Activated gamma-delta T cell treated with anti-CD3 and anti-CD28 coated beads, Interleukin-2, amount 50 U/mL, for 16 hours (primary cell): ENCODE measurements around the gene LSM12.
A peak's percentile ranks its signal among the peaks of the same experiment; 100 is the strongest.
"Not testable (repeated sequence)": the region's sequence is repeated elsewhere in the genome, so short reads cannot be mapped to it uniquely, and the experiment has no call there.

Experiments used
- DNase-seq: peaks from one replicate; pipeline ENCODE4 v3.0.0-alpha.2; 2020; ENCODE audit warnings: low read depth

LSM12 gene

DNA sequence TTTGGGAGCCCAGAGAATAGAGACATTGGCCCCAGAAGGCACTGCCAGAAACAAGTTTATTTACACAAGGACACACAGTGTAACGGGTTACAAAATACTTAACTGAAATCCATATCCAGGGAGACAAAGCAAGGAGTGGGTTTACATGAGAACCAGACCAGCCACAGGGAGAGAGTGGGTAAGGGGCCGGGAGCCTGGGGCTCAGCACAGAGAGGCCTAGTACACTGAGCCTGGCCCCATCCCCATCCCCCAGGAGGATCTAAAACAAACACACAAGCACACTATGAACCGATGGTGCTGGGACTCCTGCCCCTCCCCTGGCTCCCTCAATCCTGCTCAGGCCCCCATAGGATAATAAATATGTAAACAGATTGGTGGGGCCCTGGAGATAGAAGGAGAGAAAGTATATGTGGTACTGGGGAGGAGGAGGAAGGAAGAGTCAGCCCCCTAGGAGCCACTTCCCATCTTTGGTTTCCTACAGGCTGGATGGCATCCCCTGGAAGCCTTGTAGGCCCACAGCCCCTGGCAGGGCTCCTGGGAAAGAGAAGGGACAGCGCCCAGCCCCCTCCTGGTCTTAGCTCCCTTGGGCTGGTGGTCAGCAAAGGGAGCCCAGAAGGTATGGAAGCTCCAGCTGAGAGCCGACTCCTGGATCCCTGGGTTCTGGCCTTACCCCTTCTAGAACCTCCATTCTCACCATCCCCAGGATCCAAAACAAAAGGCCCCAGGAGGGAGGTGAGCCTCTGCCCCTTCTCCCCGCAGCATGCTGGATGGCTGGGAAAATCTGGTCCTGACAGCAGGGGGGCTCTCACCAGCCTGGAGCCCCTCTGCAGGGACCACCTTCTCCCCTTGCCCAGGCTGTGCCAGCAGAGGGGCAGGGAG lies 10.5 kb upstream of the LSM12 start:
- no peak for DNase-seq

GRCh38 chr17:44075598-44076293 lies 9.3 kb upstream of the LSM12 start:
- no peak for DNase-seq

- no peak for DNase-seq
Measured at GRCh38 chr17:44074911-44075285, 8.4 kb upstream of the LSM12 start.

DNA sequence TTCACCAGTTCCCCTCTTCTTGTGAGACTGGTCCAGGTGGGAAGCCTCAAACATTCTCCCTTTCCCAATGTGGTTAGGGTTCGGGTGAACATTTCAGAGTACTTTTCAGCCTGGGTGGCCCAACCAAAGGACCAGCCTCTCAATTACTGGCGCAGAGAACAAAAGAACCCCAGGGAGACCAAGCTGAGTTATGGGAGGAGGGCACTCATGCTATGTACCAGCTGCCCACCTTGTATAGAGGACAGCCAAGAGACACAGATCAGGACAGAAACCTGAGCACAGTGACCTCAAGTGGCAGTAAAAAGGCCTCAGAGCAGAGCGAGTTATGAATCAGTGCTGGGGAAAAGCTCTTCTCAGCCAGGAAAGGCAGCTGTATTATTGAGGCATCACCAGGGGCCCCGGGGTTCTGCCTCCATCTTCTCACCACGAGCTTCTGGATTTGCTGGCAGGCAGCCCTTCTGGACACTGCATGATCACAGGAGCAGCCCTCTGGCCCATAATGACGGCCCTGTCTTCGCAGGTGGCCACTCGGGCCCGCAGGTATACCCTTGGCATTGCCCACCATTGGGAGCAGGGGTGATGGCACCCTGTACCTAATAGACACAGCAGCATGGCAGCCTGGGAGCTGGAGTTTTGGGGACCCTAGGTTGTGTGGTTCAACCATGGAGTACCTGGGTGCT lies 7.9 kb upstream of the LSM12 start:
- no peak for DNase-seq

GRCh38 chr17:44071772-44072171 lies 5.3 kb upstream of the LSM12 start:
- no peak for DNase-seq

DNA sequence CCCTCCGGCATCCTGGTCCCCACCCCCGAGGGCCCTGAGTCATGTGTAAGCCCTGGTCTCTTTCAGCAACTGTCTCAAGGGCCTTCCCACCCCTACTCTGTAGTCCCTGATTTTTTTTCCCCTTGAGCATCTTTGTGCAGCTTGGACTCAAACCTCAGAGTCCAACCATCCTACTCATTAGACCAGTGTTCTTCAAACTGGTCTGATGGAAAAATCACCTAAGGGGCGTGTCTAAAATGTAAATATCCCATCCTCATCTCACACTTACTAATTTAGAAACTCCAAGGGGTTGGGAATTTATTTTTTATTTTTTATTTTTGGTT lies 4.7 kb upstream of the LSM12 start:
- DNase-seq: no peak

- peak; percentile 59 for DNase-seq
Measured at GRCh38 chr17:44070455-44071197, 4.2 kb upstream of the LSM12 start, which contains the start of gene G6PC3. G6PC3 (plus strand) TSS chr17:44070735; CDS start chr17:44070966, 231 bp downstream.

GRCh38 chr17:44069974-44070454 lies 3.5 kb upstream of the LSM12 start:
- DNase-seq: no peak

DNA sequence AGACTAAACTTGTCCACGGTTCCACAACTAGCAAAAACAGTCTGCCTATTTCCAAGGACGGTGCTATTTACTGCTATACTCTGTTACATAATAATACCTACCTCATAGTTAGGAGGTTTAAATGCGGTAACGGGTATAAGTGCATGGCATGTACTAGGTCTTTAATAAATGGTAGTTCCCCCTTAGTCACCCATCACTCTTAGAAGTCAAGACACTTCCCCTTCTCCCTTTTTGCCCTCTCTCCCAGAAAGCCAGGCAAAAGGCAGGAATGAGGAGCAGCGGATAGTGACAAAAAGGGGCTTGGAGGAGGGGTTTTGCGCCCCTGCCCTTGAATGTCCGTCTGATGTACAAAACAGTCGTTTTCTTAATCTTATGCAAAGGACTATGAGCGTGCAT lies 1.1 kb upstream of the LSM12 start:
- DNase-seq: no peak

GRCh38 chr17:44065668-44066203 lies 735 bp downstream of the LSM12 start:
- no peak for DNase-seq

GRCh38 chr17:44063704-44064639 lies 2.5 kb downstream of the LSM12 start:
- DNase-seq: no peak

GRCh38 chr17:44062871-44063270 lies 3.6 kb downstream of the LSM12 start:
- DNase-seq: no peak

GRCh38 chr17:44061446-44061845 lies 5.0 kb downstream of the LSM12 start:
- DNase-seq: no peak

GRCh38 chr17:44059101-44059892 lies 7.2 kb downstream of the LSM12 start:
- DNase-seq: no peak

DNA sequence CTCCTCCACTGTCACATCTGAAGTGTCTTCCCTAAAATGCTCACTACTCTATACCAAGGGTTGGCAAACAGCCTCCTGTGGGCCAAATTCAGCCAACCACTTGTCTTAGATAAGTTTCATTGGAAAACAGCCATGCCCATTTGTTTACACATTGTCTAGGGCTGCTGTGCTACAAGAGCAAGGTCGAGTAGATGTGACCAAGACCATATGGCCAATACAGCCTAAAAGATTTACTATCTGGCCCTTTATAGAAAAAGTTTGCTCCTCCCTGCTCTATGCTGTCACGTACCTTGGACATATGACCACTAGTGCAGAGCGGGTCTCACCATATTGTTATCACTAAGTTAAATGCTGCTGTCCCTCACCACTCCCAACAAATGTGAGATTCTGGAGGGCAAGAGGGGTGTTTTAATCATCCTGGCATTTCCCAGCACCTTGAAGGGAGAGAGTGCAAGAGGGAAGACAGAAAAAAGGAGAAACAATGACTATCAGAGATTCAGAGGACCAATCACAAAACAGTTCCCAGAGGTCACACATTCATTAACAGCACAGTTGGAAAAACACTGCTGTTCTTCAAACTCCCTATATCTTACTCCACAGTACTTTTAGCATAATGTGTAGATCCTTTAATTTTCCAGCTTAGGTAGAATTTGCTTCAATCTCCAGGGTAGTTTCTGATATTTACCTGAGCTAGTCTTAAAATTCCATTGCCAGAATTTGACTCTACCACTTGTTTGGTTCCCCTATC lies 13.2 kb downstream of the LSM12 start:
- DNase-seq: no peak

DNA sequence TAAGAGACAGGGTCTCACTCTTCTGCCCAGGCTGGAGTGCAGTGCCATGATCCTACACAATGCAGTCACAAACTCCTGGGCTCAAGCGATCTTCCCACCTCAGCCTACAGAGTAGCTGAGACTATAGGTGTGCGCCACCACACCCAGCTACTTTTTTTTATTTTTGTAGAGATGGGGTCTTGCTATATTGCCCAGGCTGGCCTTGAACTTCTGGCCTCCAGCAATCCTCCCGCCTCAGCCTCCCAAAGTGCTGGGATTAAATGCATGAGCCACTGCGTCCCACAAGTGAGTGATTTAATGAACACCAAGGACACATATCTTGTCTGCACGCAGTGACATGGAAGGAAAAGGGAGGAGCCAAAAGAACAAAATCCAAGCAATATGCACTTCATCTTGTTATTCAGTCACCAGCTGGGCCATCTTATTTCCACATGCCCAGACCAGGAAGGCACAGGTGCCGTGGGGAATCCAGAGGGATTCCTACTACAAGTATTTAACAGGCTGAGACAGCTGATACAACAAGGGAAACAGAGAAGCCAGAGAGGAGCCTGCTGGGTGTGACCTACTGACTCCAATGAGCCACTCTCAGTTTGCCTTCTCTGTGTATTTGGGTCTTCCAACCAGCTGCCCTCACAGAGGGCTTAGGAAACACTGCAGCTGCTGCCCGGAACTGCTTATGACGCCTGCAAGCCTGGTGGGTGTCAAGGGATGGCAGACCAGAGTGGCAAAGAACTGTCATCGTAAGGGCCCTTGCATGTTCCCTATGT lies 17.0 kb downstream of the LSM12 start:
- DNase-seq: no peak

- not testable (repeated sequence) for DNase-seq
Measured at GRCh38 chr17:44046893-44047292, 19.6 kb downstream of the LSM12 start.

DNA sequence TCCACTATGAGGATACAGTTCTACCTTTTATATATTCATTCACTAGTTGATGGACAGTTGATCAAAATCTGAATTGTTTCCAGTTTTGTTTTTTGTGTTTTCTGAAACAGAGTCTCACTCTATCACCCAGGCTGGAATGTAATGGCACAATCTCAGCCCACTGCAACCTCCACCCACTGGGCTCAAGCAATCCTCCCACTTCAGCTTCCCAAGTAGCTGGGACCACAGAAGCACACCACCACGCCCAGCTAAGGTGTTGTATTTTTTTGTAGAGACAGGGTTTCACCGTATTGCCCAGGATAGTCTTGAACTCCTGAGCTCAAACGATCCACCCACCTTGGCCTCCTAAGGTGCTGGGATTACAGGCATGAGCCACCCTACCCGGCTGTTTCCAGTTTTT lies 21.0 kb downstream of the LSM12 start:
- DNase-seq: no peak
